Keratinocyte (primary cell): Measurements from ENCODE around the gene WASF3.

Source experiments
- CTCF ChIP-seq, 3 experiments: IDR thresholded peaks in 1 of 3; conservative IDR thresholded peaks in 1 of 3; optimal IDR thresholded peaks in 1 of 3; 2 replicates in 2 of 3; 3 replicates in 1 of 3; pipeline versions ENCODE3 to v1.5.1; 2011; ENCODE audit warnings: low read length in 3 of 3, mild to moderate bottlenecking in 3 of 3, moderate library complexity in 2 of 3, control low read depth in 1 of 3, inconsistent platforms in 1 of 3; ENCODE audit not compliant: insufficient read depth in 2 of 3; ENCODE audit errors: extremely low read depth in 1 of 3
- EZH2 ChIP-seq: IDR thresholded peaks from one replicate; pipeline ENCODE4 v1.6.1; 2012; ENCODE audit warnings: inconsistent platforms, mild to moderate bottlenecking, low read length, moderate library complexity

DNA sequence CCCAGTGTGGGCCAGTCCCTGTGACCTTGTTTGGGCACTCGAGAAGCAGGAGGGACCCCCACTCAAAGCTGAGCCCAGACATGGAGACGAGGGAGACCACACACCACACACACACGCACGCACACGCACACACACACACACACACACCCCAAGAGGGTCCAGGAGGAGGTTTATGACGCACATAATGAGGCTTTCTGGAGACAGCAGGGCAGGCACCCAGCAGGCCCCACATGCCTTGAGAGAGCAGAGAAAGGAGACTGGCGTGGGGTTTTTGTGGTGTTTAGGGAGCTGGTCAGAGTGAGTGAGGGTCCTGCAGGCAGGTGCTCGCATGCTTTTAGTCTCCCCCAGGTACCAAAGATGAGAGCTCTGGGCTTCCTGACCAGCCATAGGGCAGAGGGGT lies 160.7 kb downstream of the WASF3 start:
- TF ChIP-seq CTCF (optimal IDR thresholded peaks at IDR 0.05 in 1 of 3, IDR thresholded peaks at IDR 0.05 in 1 of 3, conservative IDR thresholded peaks at IDR 0.05 in 1 of 3; ENCODE audit: extremely low read depth in 1 of 3, insufficient read depth in 2 of 3, low read length in 3 of 3), result no peak
- TF ChIP-seq EZH2, result no peak
